Measurements from ENCODE around the gene SPPL3.

- TF ChIP-seq POLR2A (IDR thresholded peaks at IDR 0.05; ENCODE audit: low read depth, low read length), result no peak
- no peak for TF ChIP-seq TAF1 (IDR thresholded peaks at IDR 0.05; ENCODE audit: borderline replicate concordance, low read depth, low read length)
Observed at GRCh38 chr12:120740871-120741270, 163.3 kb downstream of the SPPL3 start.

Measured in GM12892 (cell line).